Stimulated activated CD4-positive, alpha-beta T cell treated with anti-CD3 and anti-CD28 coated beads, Interleukin-15, amount 100 ng/mL, for 24 hours (primary cell): Measurements from ENCODE around the gene ZNF18.
A peak's percentile ranks its signal among the peaks of the same experiment; 100 is the strongest.

Experiments
- DNase-seq: peaks from one replicate; pipeline ENCODE4 v3.0.0-alpha.2; 2020

ZNF18 gene

GRCh38 chr17:11997147-11997971 lies at the start of gene ZNF18:
ZNF18 (minus strand) TSS chr17:11997475; CDS start chr17:11992829, 4,646 bp downstream.
- DNase-seq: peak; percentile 98

- DNase-seq: no peak
Observed at GRCh38 chr17:12046786-12047185, 49.5 kb upstream of the ZNF18 start.

GRCh38 chr17:12043702-12044101 lies 46.4 kb upstream of the ZNF18 start:
- DNase-seq: no peak

GRCh38 chr17:12041312-12041711 lies 44.0 kb upstream of the ZNF18 start:
- no peak for DNase-seq

GRCh38 chr17:12040478-12040877 lies 43.2 kb upstream of the ZNF18 start:
- DNase-seq: no peak

- DNase-seq: no peak
Observed at GRCh38 chr17:12037970-12038369, 40.7 kb upstream of the ZNF18 start.

GRCh38 chr17:12035673-12036072 lies 38.4 kb upstream of the ZNF18 start:
- no peak for DNase-seq

- DNase-seq: no peak
Observed at GRCh38 chr17:12034538-12034937, 37.3 kb upstream of the ZNF18 start.

GRCh38 chr17:12028611-12029010 lies 31.3 kb upstream of the ZNF18 start:
- no peak for DNase-seq

- DNase-seq: no peak
Observed at GRCh38 chr17:12027658-12028057, 30.4 kb upstream of the ZNF18 start.

GRCh38 chr17:12024327-12024726 lies 27.1 kb upstream of the ZNF18 start:
- no peak for DNase-seq

- DNase-seq: no peak
Observed at GRCh38 chr17:12022310-12022709, 25.0 kb upstream of the ZNF18 start.

- no peak for DNase-seq
Observed at GRCh38 chr17:12021623-12022140, 24.4 kb upstream of the ZNF18 start.

- peak; percentile 92 for DNase-seq
Observed at GRCh38 chr17:12020642-12021622, 23.7 kb upstream of the ZNF18 start, which contains the start of gene MAP2K4. MAP2K4 (plus strand) TSS chr17:12020877; CDS start chr17:12020887, 10 bp downstream.

GRCh38 chr17:12007466-12007865 lies 10.2 kb upstream of the ZNF18 start:
- no peak for DNase-seq

- DNase-seq: no peak
Observed at GRCh38 chr17:11999696-12000095, 2.4 kb upstream of the ZNF18 start.

- DNase-seq: no peak
Observed at GRCh38 chr17:11997972-11998233, 628 bp upstream of the ZNF18 start.

GRCh38 chr17:11996722-11997146 lies 541 bp downstream of the ZNF18 start:
- DNase-seq: no peak

- DNase-seq: no peak
Observed at GRCh38 chr17:11991461-11991860, 5.8 kb downstream of the ZNF18 start.

- no peak for DNase-seq
Observed at GRCh38 chr17:11990363-11990983, 6.8 kb downstream of the ZNF18 start.

- DNase-seq: no peak
Observed at GRCh38 chr17:11986942-11987329, 10.3 kb downstream of the ZNF18 start.

GRCh38 chr17:11986179-11986941 lies 10.9 kb downstream of the ZNF18 start:
- DNase-seq: no peak
